Measurements from ENCODE around the gene BRI3.
A peak's percentile ranks its signal among the peaks of the same experiment; 100 is the strongest.

The BRI3 gene, protein sequence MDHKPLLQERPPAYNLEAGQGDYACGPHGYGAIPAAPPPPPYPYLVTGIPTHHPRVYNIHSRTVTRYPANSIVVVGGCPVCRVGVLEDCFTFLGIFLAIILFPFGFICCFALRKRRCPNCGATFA

DNA sequence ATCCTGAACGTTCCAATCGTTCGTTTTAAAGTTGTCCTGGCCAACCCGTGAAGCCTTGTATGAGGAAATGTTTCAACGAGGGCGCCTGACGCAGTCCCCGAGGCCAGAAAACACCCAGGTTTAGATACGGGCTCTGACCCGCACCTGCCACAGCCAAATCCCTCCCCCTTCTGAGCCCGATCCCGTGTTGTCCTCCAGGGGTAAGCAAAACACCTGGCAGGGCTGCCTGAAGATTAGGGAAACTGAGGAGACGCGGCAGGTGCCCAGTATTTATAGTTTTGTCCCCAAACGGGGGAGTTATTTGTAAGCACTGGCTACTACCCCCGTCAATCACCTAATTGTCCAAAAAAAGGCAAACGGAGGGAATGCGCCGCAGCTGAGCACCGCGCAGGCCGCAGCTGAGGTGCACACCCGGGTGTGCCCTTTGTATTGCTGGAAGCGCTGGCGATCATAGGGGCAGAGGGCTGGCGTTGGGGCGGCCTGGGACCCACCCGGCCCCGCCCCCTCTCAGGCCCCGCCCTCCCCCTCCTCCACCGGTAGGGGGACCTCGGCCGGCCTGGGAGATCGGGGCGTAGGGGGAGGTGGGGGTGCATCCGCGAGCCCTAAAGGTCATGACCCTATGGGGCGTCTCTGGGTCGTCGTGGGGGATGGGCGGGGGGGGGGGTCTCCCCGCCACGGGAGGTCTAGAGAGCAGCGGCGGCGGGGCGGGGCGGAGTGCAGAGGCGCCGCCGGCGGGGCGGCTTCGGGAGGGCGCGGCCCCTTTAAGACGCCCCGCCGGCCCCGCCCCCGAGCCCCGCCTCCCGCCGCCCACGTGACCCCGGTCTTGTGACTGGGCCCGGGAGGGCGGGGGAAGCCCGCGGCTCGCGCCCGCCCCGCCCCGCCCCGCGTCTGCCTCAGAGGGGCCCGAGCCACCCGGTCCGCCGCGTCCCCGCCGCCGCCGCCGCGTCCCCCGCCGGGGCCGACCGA is at the start of gene BRI3:
TSS of gene BRI3 (plus strand) at position 896 of the 966 bp plus-strand sequence. CDS start 110 bp downstream, outside the sequence.
- Histone ChIP-seq H3K36me3 (ENCODE audit: control insufficient read depth, low read length) (no peaks in the 10 kb centered on the region; the same call in 1 of the 2 replicates), H4K20me1 (ENCODE audit: control insufficient read depth, insufficient read depth, low read depth, low read length) (peaks cover 14% of the 10 kb centered on the region; the same call in 1 of the 2 replicates), H3F3A (ENCODE audit: control insufficient read depth, insufficient read depth) (0 out of 2 replicates have a peak, but pooled peaks cover 3% of the 10 kb centered on the region), H3K4me3 (ENCODE audit: low read length) (peak within 1 kb of the TSS; percentile 88), H3K4me2 (ENCODE audit: low read length) (peak within 1 kb of the TSS; percentile 100), H3K27me3 (ENCODE audit: control insufficient read depth, low read length) (peaks cover 9% of the 10 kb centered on the region), H3K9me2 (replicated peaks; ENCODE audit: control insufficient read depth, low read length) (no peaks in the 10 kb centered on the region), H3K79me2 (ENCODE audit: control insufficient read depth, low read length) (no peaks in the 10 kb centered on the region), H3K9me3 (ENCODE audit: control insufficient read depth, insufficient read depth, low read length) (no peaks in the 10 kb centered on the region), H3K27ac (ENCODE audit: low read depth, low read length) (no peak within 1 kb of the TSS), H3K4me1 (ENCODE audit: control insufficient read depth, low read length) (peaks cover 20% of the 10 kb centered on the region)
- TF ChIP-seq EZH2phosphoT487 (IDR thresholded peaks at IDR 0.05; ENCODE audit: borderline replicate concordance, low read length), result no peak
- TF ChIP-seq, protein P1, sequence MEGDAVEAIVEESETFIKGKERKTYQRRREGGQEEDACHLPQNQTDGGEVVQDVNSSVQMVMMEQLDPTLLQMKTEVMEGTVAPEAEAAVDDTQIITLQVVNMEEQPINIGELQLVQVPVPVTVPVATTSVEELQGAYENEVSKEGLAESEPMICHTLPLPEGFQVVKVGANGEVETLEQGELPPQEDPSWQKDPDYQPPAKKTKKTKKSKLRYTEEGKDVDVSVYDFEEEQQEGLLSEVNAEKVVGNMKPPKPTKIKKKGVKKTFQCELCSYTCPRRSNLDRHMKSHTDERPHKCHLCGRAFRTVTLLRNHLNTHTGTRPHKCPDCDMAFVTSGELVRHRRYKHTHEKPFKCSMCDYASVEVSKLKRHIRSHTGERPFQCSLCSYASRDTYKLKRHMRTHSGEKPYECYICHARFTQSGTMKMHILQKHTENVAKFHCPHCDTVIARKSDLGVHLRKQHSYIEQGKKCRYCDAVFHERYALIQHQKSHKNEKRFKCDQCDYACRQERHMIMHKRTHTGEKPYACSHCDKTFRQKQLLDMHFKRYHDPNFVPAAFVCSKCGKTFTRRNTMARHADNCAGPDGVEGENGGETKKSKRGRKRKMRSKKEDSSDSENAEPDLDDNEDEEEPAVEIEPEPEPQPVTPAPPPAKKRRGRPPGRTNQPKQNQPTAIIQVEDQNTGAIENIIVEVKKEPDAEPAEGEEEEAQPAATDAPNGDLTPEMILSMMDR (IDR thresholded peaks at IDR 0.05; ENCODE audit: low read depth, low read length, poor library complexity, severe bottlenecking), result peak; percentile 15

GRCh38 chr7:98232263-98232585 is 49.3 kb upstream of the BRI3 start:
- no peaks in the 10 kb centered on the region for H3K27me3 ChIP-seq (ENCODE audit: control insufficient read depth, low read length)
- H3K4me1 ChIP-seq (ENCODE audit: control insufficient read depth, low read length), result no peaks in the 10 kb centered on the region
- H4K20me1 ChIP-seq (ENCODE audit: control insufficient read depth, insufficient read depth, low read depth, low read length), result 0 out of 2 replicates have a peak, but pooled peaks cover 4% of the 10 kb centered on the region
- no peak for TF ChIP-seq EZH2phosphoT487 (IDR thresholded peaks at IDR 0.05; ENCODE audit: borderline replicate concordance, low read length)
- TF ChIP-seq, protein P1 (IDR thresholded peaks at IDR 0.05; ENCODE audit: low read depth, low read length, poor library complexity, severe bottlenecking), result no peak
- 0 out of 2 replicates have a peak, but pooled peaks cover 4% of the 10 kb centered on the region for H3F3A ChIP-seq (ENCODE audit: control insufficient read depth, insufficient read depth)
- no peak overlapping the region for H3K4me3 ChIP-seq (ENCODE audit: low read length)
- H3K36me3 ChIP-seq (ENCODE audit: control insufficient read depth, low read length), result no peaks in the 10 kb centered on the region
- no peaks in the 10 kb centered on the region for H3K9me3 ChIP-seq (ENCODE audit: control insufficient read depth, insufficient read depth, low read length)
- H3K9me2 ChIP-seq (replicated peaks; ENCODE audit: control insufficient read depth, low read length), result no peaks in the 10 kb centered on the region
- H3K27ac ChIP-seq (ENCODE audit: low read depth, low read length), result no peak overlapping the region
- H3K4me2 ChIP-seq (ENCODE audit: low read length), result no peak overlapping the region
- H3K79me2 ChIP-seq (ENCODE audit: control insufficient read depth, low read length), result no peaks in the 10 kb centered on the region

DNA sequence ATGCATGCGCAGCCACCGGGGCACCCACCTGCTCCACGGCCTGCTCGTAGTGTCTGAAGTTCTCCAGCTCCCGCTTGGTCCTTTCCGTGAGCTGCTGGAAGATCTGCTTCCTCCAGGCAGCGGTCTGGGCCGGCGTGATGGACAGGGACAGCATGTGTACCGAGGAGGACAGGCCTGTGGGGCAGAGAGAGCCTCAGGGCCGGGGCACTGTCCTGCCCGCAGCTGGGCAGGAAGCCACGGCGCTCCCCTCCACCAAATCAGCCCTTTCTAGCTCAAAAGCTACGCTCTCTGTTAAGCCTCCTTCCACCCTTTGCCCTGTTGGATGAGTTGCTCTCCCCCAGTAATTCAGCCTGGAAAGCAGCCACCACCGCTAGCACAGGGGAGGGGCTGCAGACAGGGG is 48.7 kb upstream of the BRI3 start:
- H3K4me2 ChIP-seq (ENCODE audit: low read length), result no peak overlapping the region
- no peaks in the 10 kb centered on the region for H3K36me3 ChIP-seq (ENCODE audit: control insufficient read depth, low read length)
- no peaks in the 10 kb centered on the region for H3K9me2 ChIP-seq (replicated peaks; ENCODE audit: control insufficient read depth, low read length)
- H3K4me1 ChIP-seq (ENCODE audit: control insufficient read depth, low read length), result no peaks in the 10 kb centered on the region
- H3K9me3 ChIP-seq (ENCODE audit: control insufficient read depth, insufficient read depth, low read length), result no peaks in the 10 kb centered on the region
- no peaks in the 10 kb centered on the region for H3K27me3 ChIP-seq (ENCODE audit: control insufficient read depth, low read length)
- TF ChIP-seq, protein P1 (IDR thresholded peaks at IDR 0.05; ENCODE audit: low read depth, low read length, poor library complexity, severe bottlenecking), result no peak
- TF ChIP-seq EZH2phosphoT487 (IDR thresholded peaks at IDR 0.05; ENCODE audit: borderline replicate concordance, low read length), result no peak
- no peak overlapping the region for H3K4me3 ChIP-seq (ENCODE audit: low read length)
- 0 out of 2 replicates have a peak, but pooled peaks cover 4% of the 10 kb centered on the region for H3F3A ChIP-seq (ENCODE audit: control insufficient read depth, insufficient read depth)
- 0 out of 2 replicates have a peak, but pooled peaks cover 4% of the 10 kb centered on the region for H4K20me1 ChIP-seq (ENCODE audit: control insufficient read depth, insufficient read depth, low read depth, low read length)
- no peak overlapping the region for H3K27ac ChIP-seq (ENCODE audit: low read depth, low read length)
- no peaks in the 10 kb centered on the region for H3K79me2 ChIP-seq (ENCODE audit: control insufficient read depth, low read length)
